Liver (tissue), 9 donors: ENCODE measurements around the gene TECR. TPM values are rescaled to one million over a fixed set of nuclear protein-coding genes. Genes with fewer than 3 reads are reported as not detected.

Experiments used
- DNase-seq: peaks from one replicate; pipeline ENCODE4 v3.0.0-alpha.2; 2017; ENCODE audit warnings: low spot score
- H3K27ac ChIP-seq, 2 donors: one replicate each; pipeline ENCODE4 v1.7.0; 2013; ENCODE audit warnings: inconsistent platforms in 2 of 2, low read length in 2 of 2, control low read depth in 1 of 2, low read depth in 1 of 2, mild to moderate bottlenecking in 1 of 2
- H3K27me3 ChIP-seq, 4 donors: one replicate each; pipeline versions ENCODE4 v1.6.1 to v1.7.0; 2013; ENCODE audit warnings: low read length in 3 of 4, inconsistent platforms in 1 of 4, mild to moderate bottlenecking in 1 of 4, moderate library complexity in 1 of 4; ENCODE audit not compliant: control insufficient read depth in 4 of 4, insufficient read depth in 4 of 4
- H3K36me3 ChIP-seq, 4 donors: one replicate each; pipeline versions ENCODE4 v1.6.1 to v1.7.0; 2013; ENCODE audit warnings: low read length in 3 of 4, mild to moderate bottlenecking in 3 of 4, low read depth in 1 of 4, moderate library complexity in 1 of 4; ENCODE audit not compliant: control insufficient read depth in 4 of 4, insufficient read depth in 3 of 4
- H3K4me1 ChIP-seq, 4 donors: one replicate each; pipeline versions ENCODE4 v1.6.1 to v1.7.0; 2013; ENCODE audit warnings: low read length in 3 of 4, mild to moderate bottlenecking in 3 of 4, moderate library complexity in 1 of 4; ENCODE audit not compliant: control insufficient read depth in 4 of 4, insufficient read depth in 4 of 4
- H3K4me3 ChIP-seq, 3 donors: one replicate each; pipeline versions ENCODE4 v1.6.1 to v1.7.0; 2013; ENCODE audit warnings: low read length in 3 of 3, control low read depth in 1 of 3, low read depth in 1 of 3, mild to moderate bottlenecking in 1 of 3
- H3K9ac ChIP-seq, 2 donors: one replicate each; pipeline ENCODE4 v1.7.0; 2013; ENCODE audit warnings: low read length in 2 of 2, mild to moderate bottlenecking in 2 of 2, moderate library complexity in 2 of 2, control low read depth in 1 of 2, low read depth in 1 of 2
- H3K9me3 ChIP-seq, 4 donors: one replicate each; pipeline versions ENCODE4 v1.6.1 to v1.7.0; 2013; ENCODE audit warnings: low read length in 3 of 4; ENCODE audit not compliant: control insufficient read depth in 4 of 4
- EGR1 ChIP-seq, 2 donors: IDR thresholded peaks; 2 replicates each; pipeline ENCODE4 v1.6.1; 2016 to 2018; ENCODE audit warnings: antibody characterized with exemption in 2 of 2, low read depth in 2 of 2
- FOXA1 ChIP-seq: IDR thresholded peaks from 2 replicates; pipeline ENCODE4 v1.6.1; 2016; ENCODE audit warnings: antibody characterized with exemption
- FOXA2 ChIP-seq: IDR thresholded peaks from 2 replicates; pipeline ENCODE4 v1.6.1; 2016; ENCODE audit warnings: antibody characterized with exemption
- GABPA ChIP-seq, 2 donors: IDR thresholded peaks in 1 of 2; conservative IDR thresholded peaks in 1 of 2; 2 replicates each; pipeline ENCODE4 v1.6.1; 2016; ENCODE audit warnings: antibody characterized with exemption in 2 of 2, mild to moderate bottlenecking in 1 of 2, moderate library complexity in 1 of 2
- HNF4A ChIP-seq, 2 donors: conservative IDR thresholded peaks; 2 replicates each; pipeline ENCODE4 v1.6.1; 2016; ENCODE audit warnings: antibody characterized with exemption in 2 of 2, mild to moderate bottlenecking in 2 of 2
- HNF4G ChIP-seq: IDR thresholded peaks from 2 replicates; pipeline ENCODE4 v1.6.1; 2016; ENCODE audit warnings: antibody characterized with exemption
- JUND ChIP-seq, 2 donors: IDR thresholded peaks; 2 replicates each; pipeline ENCODE4 v1.6.1; 2016; ENCODE audit warnings: antibody characterized with exemption in 2 of 2
- NR2F2 ChIP-seq: IDR thresholded peaks from 2 replicates; pipeline ENCODE4 v1.6.1; 2016; ENCODE audit warnings: antibody characterized with exemption
- RAD21 ChIP-seq, 2 donors: IDR thresholded peaks; 2 replicates each; pipeline ENCODE4 v1.6.1; 2016; ENCODE audit warnings: antibody characterized with exemption in 2 of 2, mild to moderate bottlenecking in 2 of 2
- RXRA ChIP-seq, 2 donors: IDR thresholded peaks; 2 replicates each; pipeline ENCODE4 v1.6.1; 2017 to 2018; ENCODE audit warnings: antibody characterized with exemption in 2 of 2, mild to moderate bottlenecking in 1 of 2
- SP1 ChIP-seq: IDR thresholded peaks from 2 replicates; pipeline ENCODE4 v1.6.1; 2018; ENCODE audit warnings: antibody characterized with exemption, mild to moderate bottlenecking
- TAF1 ChIP-seq: conservative IDR thresholded peaks from 2 replicates; pipeline ENCODE4 v1.6.1; 2016; ENCODE audit warnings: antibody characterized with exemption, mild to moderate bottlenecking
- YY1 ChIP-seq: IDR thresholded peaks from 2 replicates; pipeline ENCODE4 v1.6.1; 2016; ENCODE audit warnings: antibody characterized with exemption, mild to moderate bottlenecking
- WGBS: extraction: QIAGEN DNeasy Blood & Tissue Kit; methylation state at CpG from one replicate; pipeline ENCODE4 v1.1.7; 2013; 5-methylcytosine and 5-hydroxymethylcytosine counted together
- polyA plus RNA-seq, 2 donors: library from polyadenylated mRNA; stranded (reverse) in 1 of 2; unstranded in 1 of 2; fragments of 200-250 nt in 1 of 2; fragments of >200 nt in 1 of 2; fragmentation: Nextera tagmentation in 1 of 2; extraction: Ambion mirVana in 1 of 2; gene quantifications; one replicate each; pipeline versions ENCODE4 v1.2.1 to v1.2.3, GENCODE V29; 2013 to 2015
- total RNA-seq, 2 donors: library from RNA; depleted of rRNA; stranded (reverse); fragments of >200 nt; gene quantifications; one replicate each; pipeline ENCODE4 v1.2.3, GENCODE V29; 2014
- TF ChIP-seq, protein P1 (sequence below): fragments of 150-350 bp; IDR thresholded peaks from 2 replicates; pipeline ENCODE4 v1.5.1; 2017; ENCODE audit warnings: improper control_type of control experiment, low read depth, low read length; ENCODE audit not compliant: missing input control
- TF ChIP-seq, protein P2 (sequence below): IDR thresholded peaks from 2 replicates; pipeline ENCODE4 v1.6.1; 2016; ENCODE audit warnings: antibody characterized with exemption, mild to moderate bottlenecking
- TF ChIP-seq, protein P3 (sequence below): IDR thresholded peaks from 2 replicates; pipeline ENCODE4 v1.6.1; 2016; ENCODE audit warnings: antibody characterized with exemption
- TF ChIP-seq, protein P4 (sequence below): IDR thresholded peaks from 2 replicates; pipeline ENCODE4 v1.6.1; 2016; ENCODE audit warnings: antibody characterized with exemption
- TF ChIP-seq, protein P5 (sequence below): IDR thresholded peaks from 2 replicates; pipeline ENCODE4 v1.6.1; 2016; ENCODE audit warnings: antibody characterized with exemption
- donor health status: healthy.
- donor health status: healthy.
- donor health status: healthy.
- donor health status: healthy.
- donor health status: healthy.

The TECR gene
- total and polyA plus RNA-seq, 4 donors, result 26.4 to 157 (median 60.8) TPM

DNA sequence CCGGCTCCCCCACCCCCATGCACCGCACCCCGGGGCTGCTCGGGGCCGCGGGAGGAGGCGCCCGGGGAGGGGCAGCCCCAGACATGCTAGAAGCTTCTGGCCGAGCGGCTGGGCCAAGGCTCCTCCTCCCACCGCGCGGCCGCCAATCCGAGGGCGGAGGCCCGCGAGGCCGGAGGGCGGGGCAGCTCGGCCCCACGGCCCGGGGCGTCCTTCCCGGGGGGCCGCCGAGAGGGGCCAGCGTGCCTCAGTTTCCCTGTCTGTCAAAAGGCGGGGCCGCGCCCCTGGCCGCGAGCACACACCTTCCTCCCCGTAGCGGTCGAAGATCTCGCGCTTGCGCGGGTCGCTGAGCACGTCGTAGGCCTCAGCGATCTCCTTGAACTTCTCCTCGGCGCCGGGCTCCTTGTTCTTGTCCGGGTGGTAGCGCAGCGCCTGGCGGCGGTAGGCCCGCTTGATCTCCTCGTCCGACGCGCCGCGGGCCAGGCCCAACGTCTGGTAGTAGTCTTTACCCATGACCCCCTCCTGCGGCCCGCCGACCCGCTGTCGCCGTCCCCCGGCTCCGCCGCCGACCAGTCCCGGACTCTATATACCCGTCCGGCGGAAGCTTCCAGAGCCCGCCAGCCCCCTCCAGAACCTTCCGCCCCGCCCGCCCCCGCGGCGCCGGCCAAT lies 11.4 kb upstream of the TECR start, which contains the start of gene DNAJB1:
Gene DNAJB1, minus strand, starts transcription at position 558 of the 666 bp plus-strand sequence. Its CDS starts 48 bp downstream, at position 510.
- WGBS, result under 1% methylated on average over 82 of the region's 82 CpGs
- H3K9ac ChIP-seq, result peak within 1 kb of the TSS; percentile 76 to 96
- DNase-seq, result peak; percentile 87
- H3K4me1 ChIP-seq, result peaks cover 24 to 52% (median 31%) of the 10 kb centered on the region in 4 donors
- no peaks in the 10 kb centered on the region for H3K9me3 ChIP-seq
- TF ChIP-seq, protein P1, sequence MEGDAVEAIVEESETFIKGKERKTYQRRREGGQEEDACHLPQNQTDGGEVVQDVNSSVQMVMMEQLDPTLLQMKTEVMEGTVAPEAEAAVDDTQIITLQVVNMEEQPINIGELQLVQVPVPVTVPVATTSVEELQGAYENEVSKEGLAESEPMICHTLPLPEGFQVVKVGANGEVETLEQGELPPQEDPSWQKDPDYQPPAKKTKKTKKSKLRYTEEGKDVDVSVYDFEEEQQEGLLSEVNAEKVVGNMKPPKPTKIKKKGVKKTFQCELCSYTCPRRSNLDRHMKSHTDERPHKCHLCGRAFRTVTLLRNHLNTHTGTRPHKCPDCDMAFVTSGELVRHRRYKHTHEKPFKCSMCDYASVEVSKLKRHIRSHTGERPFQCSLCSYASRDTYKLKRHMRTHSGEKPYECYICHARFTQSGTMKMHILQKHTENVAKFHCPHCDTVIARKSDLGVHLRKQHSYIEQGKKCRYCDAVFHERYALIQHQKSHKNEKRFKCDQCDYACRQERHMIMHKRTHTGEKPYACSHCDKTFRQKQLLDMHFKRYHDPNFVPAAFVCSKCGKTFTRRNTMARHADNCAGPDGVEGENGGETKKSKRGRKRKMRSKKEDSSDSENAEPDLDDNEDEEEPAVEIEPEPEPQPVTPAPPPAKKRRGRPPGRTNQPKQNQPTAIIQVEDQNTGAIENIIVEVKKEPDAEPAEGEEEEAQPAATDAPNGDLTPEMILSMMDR, result no peak
- TF ChIP-seq, protein P2, sequence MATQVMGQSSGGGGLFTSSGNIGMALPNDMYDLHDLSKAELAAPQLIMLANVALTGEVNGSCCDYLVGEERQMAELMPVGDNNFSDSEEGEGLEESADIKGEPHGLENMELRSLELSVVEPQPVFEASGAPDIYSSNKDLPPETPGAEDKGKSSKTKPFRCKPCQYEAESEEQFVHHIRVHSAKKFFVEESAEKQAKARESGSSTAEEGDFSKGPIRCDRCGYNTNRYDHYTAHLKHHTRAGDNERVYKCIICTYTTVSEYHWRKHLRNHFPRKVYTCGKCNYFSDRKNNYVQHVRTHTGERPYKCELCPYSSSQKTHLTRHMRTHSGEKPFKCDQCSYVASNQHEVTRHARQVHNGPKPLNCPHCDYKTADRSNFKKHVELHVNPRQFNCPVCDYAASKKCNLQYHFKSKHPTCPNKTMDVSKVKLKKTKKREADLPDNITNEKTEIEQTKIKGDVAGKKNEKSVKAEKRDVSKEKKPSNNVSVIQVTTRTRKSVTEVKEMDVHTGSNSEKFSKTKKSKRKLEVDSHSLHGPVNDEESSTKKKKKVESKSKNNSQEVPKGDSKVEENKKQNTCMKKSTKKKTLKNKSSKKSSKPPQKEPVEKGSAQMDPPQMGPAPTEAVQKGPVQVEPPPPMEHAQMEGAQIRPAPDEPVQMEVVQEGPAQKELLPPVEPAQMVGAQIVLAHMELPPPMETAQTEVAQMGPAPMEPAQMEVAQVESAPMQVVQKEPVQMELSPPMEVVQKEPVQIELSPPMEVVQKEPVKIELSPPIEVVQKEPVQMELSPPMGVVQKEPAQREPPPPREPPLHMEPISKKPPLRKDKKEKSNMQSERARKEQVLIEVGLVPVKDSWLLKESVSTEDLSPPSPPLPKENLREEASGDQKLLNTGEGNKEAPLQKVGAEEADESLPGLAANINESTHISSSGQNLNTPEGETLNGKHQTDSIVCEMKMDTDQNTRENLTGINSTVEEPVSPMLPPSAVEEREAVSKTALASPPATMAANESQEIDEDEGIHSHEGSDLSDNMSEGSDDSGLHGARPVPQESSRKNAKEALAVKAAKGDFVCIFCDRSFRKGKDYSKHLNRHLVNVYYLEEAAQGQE, result peak; percentile 90
- TF ChIP-seq, protein P3, sequence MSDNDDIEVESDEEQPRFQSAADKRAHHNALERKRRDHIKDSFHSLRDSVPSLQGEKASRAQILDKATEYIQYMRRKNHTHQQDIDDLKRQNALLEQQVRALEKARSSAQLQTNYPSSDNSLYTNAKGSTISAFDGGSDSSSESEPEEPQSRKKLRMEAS, result no peak
- TF ChIP-seq HNF4A (conservative IDR thresholded peaks at IDR 0.05), result no peak
- TF ChIP-seq HNF4G, result no peak
- TF ChIP-seq GABPA (IDR thresholded peaks at IDR 0.05 in 1 of 2, conservative IDR thresholded peaks at IDR 0.05 in 1 of 2), result no peak
- peak; percentile 73 for TF ChIP-seq YY1
- TF ChIP-seq, protein P4, sequence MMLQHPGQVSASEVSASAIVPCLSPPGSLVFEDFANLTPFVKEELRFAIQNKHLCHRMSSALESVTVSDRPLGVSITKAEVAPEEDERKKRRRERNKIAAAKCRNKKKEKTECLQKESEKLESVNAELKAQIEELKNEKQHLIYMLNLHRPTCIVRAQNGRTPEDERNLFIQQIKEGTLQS, result no peak
- TF ChIP-seq EGR1 (IDR thresholded peaks at IDR 0.05; ENCODE audit: low read depth in 2 of 2), result no peak
- no peak for TF ChIP-seq NR2F2
- TF ChIP-seq, protein P5, sequence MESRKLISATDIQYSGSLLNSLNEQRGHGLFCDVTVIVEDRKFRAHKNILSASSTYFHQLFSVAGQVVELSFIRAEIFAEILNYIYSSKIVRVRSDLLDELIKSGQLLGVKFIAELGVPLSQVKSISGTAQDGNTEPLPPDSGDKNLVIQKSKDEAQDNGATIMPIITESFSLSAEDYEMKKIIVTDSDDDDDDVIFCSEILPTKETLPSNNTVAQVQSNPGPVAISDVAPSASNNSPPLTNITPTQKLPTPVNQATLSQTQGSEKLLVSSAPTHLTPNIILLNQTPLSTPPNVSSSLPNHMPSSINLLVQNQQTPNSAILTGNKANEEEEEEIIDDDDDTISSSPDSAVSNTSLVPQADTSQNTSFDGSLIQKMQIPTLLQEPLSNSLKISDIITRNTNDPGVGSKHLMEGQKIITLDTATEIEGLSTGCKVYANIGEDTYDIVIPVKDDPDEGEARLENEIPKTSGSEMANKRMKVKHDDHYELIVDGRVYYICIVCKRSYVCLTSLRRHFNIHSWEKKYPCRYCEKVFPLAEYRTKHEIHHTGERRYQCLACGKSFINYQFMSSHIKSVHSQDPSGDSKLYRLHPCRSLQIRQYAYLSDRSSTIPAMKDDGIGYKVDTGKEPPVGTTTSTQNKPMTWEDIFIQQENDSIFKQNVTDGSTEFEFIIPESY, result no peak
- no peak for TF ChIP-seq SP1
- no peak for TF ChIP-seq RXRA (IDR thresholded peaks at IDR 0.05)
- no peak for TF ChIP-seq FOXA2
- TF ChIP-seq JUND (IDR thresholded peaks at IDR 0.05), result no peak
- TF ChIP-seq FOXA1, result no peak
- TF ChIP-seq TAF1, result peak; percentile 67
- TF ChIP-seq RAD21 (IDR thresholded peaks at IDR 0.05), result no peak
- no peaks in the 10 kb centered on the region for H3K27me3 ChIP-seq
- H3K27ac ChIP-seq, result peak within 1 kb of the TSS; percentile 98 to 100
- H3K4me3 ChIP-seq, result peak within 1 kb of the TSS; percentile 87 to 95 (median 88)
- peaks cover 8 to 22% (median 14%) of the 10 kb centered on the region in 4 donors for H3K36me3 ChIP-seq
